Kidney epithelial cell (primary cell): ENCODE results near the gene KDM2A. TPM values are rescaled to one million over a fixed set of nuclear protein-coding genes. Genes with fewer than 3 reads are reported as not detected.
"Not testable (repeated sequence)": the region's sequence is repeated elsewhere in the genome, so short reads cannot be mapped to it uniquely, and the experiment has no call there.

Experiments used
- DNase-seq: peaks from one replicate; pipeline ENCODE4 v3.0.0-alpha.2; 2010; ENCODE audit warnings: low read depth
- H3K27me3 ChIP-seq: 2 replicates; pipeline ENCODE4 v1.6.0; 2011; ENCODE audit warnings: low read length; ENCODE audit not compliant: control insufficient read depth, insufficient read depth
- H3K36me3 ChIP-seq: 2 replicates; pipeline ENCODE4 v1.5.1; 2011; ENCODE audit warnings: low read length; ENCODE audit not compliant: control insufficient read depth, insufficient read depth
- H3K4me3 ChIP-seq: 2 replicates; pipeline ENCODE4 v1.5.1; 2011; ENCODE audit warnings: low read depth, mild to moderate bottlenecking, control low read depth, low read length
- total RNA-seq: library from RNA; depleted of rRNA; stranded (reverse); fragments of >200 nt; gene quantifications from 2 replicates; pipeline ENCODE4 v1.2.3, GENCODE V29; 2015
- TF ChIP-seq, protein P1 (sequence below): IDR thresholded peaks from 2 replicates; pipeline ENCODE4 v1.5.1; 2011; ENCODE audit warnings: mild to moderate bottlenecking, moderate library complexity, low read length, control low read depth, inconsistent platforms; ENCODE audit not compliant: insufficient read depth, poor library complexity, severe bottlenecking

KDM2A gene
- total RNA-seq, 1 donor from 2014 or later: 36.2 TPM

DNA sequence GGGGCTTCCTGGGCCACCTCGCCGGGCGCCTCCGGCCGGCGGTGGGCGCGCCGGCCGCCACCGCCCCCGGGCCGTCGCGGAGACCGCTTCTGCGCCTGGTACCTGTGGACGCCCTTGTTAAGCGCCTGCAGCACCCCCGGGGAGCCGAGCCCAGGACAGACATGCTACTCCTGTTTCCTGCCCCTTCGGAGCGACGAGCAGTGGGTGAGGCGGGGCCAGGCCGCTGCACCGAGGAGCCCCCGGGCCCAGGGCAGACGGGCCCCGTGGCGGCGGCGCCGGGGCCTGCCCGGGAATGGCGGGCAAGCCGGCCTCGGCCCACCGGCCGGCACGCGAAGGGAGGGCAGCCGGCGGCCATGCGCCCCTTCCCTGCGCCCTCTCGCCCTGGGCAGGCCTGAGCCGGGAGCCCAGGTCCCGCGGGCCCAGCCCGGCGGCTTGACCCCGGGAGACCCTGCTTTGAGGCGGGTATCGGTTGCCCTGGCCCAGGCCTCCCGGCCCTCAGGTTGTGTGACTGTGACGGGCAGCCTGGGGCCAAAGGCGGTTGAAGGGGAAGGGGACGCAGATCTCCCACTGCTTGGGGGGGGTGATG lies 789 bp upstream of the KDM2A start:
- Histone ChIP-seq H3K27me3 (no peaks in the 10 kb centered on the region), H3K4me3 (peak overlapping the region; percentile 40), H3K36me3 (no peaks in the 10 kb centered on the region)
- TF ChIP-seq, protein P1, sequence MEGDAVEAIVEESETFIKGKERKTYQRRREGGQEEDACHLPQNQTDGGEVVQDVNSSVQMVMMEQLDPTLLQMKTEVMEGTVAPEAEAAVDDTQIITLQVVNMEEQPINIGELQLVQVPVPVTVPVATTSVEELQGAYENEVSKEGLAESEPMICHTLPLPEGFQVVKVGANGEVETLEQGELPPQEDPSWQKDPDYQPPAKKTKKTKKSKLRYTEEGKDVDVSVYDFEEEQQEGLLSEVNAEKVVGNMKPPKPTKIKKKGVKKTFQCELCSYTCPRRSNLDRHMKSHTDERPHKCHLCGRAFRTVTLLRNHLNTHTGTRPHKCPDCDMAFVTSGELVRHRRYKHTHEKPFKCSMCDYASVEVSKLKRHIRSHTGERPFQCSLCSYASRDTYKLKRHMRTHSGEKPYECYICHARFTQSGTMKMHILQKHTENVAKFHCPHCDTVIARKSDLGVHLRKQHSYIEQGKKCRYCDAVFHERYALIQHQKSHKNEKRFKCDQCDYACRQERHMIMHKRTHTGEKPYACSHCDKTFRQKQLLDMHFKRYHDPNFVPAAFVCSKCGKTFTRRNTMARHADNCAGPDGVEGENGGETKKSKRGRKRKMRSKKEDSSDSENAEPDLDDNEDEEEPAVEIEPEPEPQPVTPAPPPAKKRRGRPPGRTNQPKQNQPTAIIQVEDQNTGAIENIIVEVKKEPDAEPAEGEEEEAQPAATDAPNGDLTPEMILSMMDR: no peak
- DNase-seq: no peak

DNA sequence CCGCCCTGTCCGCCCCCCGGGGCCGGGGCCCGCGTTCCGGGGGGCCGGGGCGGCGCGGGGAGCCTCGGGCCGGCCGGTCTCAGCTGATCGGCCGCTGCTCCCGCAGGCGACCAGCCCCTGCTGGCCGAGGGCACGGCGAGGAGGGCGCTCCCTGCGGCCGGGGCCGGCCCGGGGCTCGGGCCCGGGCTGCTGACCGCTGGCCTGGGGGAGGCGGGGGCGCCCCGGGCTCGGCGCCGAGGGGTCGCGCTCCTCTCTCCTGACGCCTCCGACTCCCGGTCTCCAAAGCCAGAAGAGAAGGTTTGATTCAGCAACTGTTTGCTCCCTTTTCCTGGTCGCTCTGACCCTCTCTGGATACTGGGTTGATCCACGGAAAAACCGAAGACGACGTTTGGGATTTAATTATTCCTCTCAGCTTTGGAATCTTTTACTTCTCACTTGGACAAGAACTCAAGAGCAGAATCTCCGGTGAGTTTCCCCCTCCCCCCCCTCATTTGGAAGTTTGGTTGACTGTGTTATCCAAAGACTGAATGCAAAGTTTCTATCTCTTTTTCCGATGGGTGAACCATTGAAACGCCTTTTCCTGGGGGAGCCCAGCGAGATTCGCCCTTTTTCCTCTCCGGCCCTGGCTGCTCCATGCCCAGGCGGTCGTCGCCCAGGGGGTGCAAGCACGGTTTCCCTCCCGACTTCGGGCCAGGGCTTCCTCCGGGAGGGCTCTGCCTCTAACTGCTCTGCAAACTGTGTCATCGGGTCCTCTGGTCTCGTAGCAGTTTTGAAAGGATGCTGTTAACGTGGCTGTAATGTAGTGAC lies 725 bp downstream of the KDM2A start:
- peak overlapping the region; percentile 94 for H3K4me3 ChIP-seq
- H3K27me3 ChIP-seq: no peaks in the 10 kb centered on the region
- DNase-seq: no peak
- TF ChIP-seq, protein P1: no peak
- no peaks in the 10 kb centered on the region for H3K36me3 ChIP-seq

DNA sequence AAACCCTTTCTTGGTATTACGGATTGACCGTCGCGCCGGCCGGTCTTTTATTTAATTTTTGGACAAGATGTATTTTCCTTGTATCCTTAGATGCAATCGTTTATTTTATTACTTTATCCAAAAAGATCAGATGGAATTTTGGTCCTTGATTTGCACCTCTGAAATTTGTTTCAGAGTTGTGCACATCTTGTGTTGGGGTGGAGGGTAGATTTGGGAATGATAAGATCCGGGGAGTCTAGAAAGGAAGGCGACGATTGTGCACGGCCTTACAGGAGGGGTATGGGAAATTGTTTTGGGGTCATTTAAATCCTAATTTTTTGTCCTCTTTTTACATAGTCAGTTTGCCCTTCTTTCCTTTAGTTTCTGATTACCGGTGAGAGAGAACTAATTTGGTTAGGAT lies 1.4 kb downstream of the KDM2A start:
- TF ChIP-seq, protein P1: no peak

DNA sequence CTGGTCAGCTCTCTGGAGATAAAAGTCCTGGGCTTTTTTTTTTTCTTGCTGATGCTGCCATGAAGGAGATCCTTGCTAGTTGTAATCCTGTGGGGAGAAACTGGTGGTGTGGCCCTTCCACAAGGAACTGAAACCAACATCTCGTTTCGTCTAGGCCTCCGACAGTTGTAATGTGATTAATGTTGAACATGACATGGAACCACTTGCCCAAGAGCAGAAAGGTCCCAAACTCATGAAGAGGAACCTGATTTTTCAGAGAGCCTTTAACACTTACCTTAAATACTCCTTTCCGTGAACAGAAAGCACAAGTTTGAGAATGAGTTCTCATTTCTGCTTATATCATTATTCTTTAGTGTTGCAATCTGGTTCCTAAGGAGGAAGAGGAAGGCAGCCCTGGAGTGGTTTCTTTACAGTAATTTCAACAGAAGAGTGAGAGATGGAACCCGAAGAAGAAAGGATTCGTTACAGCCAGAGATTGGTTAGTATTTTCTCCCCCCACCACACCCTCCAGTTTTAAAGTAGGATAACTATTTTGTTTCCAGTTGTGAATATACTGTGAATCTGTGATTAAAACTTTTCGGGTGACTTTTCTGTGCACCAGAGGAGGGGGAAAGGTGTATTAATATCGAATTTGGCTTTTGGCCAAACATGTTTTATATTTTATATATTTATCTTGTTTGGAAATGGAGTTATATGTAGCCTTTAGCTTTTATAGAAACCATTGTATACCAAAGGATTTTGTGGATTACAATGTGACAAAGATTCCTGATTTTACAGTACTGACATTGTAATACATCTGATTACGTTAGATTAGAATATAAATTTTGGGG lies 2.0 kb downstream of the KDM2A start:
- TF ChIP-seq, protein P1: no peak
- Histone ChIP-seq H3K36me3 (no peaks in the 10 kb centered on the region), H3K27me3 (no peaks in the 10 kb centered on the region), H3K4me3 (peak overlapping the region; percentile 94)
- DNase-seq: no peak

More for the DNA sequence above, 1.4 kb downstream of the KDM2A start:
- Histone ChIP-seq H3K27me3 (no peaks in the 10 kb centered on the region), H3K36me3 (no peaks in the 10 kb centered on the region), H3K4me3 (peak overlapping the region; percentile 94)
- no peak for DNase-seq

DNA sequence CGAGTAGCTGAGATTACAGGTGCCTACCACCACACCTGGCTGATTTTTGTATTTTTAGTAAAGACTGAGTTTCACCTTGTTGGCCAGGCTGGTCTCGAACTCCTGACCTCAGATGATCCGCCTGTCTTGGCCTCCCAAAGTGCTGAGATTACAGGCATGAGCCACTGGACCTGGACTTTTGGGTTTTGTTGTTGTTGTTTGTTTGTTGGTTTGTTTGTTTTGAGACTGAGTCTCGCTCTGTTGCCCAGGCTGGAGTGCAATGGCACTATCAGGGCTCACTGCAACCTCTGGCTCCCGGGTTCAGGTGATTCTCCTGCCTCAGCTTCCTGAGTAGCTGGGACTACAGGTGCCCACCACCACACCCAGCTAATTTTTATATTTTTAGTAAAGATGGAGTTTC lies 4.7 kb downstream of the KDM2A start:
- not testable (repeated sequence) for H3K27me3 ChIP-seq, H3K36me3 ChIP-seq, H3K4me3 ChIP-seq, DNase-seq

DNA sequence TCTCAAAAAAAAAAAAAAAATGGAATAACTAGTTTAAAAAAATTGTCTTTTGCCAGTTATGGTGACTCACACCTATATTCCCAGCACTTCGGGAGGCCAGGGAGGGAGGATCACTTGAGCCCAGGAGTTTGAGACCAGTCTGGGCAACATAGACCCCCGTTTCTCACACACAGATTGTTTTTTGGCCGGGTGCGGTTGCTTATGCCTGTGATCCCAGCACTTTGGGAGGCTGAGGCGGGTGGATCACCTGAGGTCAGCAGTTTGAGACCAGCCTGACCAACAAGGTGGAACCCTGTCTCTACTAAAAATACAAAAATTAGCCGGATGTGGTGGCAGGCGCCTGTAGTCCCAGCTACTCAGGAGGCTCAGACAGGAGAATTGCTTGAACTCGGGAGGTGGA lies 7.2 kb downstream of the KDM2A start:
- not testable (repeated sequence) for DNase-seq, H3K4me3 ChIP-seq, H3K36me3 ChIP-seq, H3K27me3 ChIP-seq
